Heart left ventricle (tissue), 13 donors: ENCODE results near the gene TUNAR.

ENCODE experiments used
- POLR2A ChIP-seq, 2 donors: fragments of 450-650 bp; IDR thresholded peaks; one replicate each; pipeline ENCODE4 v1.6.1; 2017; ENCODE audit warnings: antibody characterized with exemption in 2 of 2, mild to moderate bottlenecking in 2 of 2, moderate library complexity in 2 of 2
- TF ChIP-seq, protein P1 (sequence below), 12 donors: fragments of 200-600 bp; sonication (generic) in 4 of 12; IDR thresholded peaks; one replicate each; pipeline versions ENCODE4 v1.5.0 to v1.8.0; 2018 to 2022; ENCODE audit warnings: antibody characterized with exemption in 12 of 12, mild to moderate bottlenecking in 5 of 12
- donor health status: ischemic (EF 13 %, LVEDD 7.1; RV severe dilation, severe dysfunction).
- donor health status: DM: no; HTN: yes; CAD: no.
- donor health status: DM: no; HTN: no; CAD: no.
- donor health status: ischemic (EF 25% LVEDD 6.9; RV normal size, moderate dysfunction).
- donor health status: ischemic (EF 25% LVEDD 5.7; RV mildly dilated, moderate dysfunction).
- donor health status: ischemic (EF 35%, LVEDD 5.7; RV mildly dilated, moderate dysfunction).
- donor health status: nonischemic (EF 11% LVEDD 7.7; RV severe dilation, severe dysfunction).
- donor health status: DM: yes; HTN: yes; CAD: no.
- donor health status: PGD.
- donor health status: ischemic (EF 29% LVEDD 5.4; RV normal size, mild dysfunction).
- donor health status: nonischemic (EF 23%, LVEDD 6.1; RV moderate dilation, normal function).

DNA sequence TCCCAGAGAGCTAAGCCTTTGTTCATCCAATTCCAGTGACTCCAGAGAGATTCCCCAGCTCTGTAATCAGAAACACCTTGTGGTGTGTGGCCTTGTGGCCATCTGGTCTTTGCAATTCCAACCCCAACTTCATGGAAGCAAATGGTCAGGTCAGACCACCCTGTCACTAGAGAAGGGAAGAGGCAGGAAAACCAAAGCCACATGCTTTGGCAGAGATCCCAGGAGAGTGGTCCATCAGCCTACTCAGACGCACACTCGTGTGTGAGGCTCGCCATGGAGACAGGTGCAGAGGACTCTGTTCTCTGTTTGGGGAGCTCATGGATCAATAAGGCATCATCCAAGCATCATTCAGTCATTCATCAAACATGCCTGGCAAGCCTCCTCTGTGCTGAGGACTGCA, 46.2 kb upstream of the TUNAR start:
- TF ChIP-seq, protein P1, sequence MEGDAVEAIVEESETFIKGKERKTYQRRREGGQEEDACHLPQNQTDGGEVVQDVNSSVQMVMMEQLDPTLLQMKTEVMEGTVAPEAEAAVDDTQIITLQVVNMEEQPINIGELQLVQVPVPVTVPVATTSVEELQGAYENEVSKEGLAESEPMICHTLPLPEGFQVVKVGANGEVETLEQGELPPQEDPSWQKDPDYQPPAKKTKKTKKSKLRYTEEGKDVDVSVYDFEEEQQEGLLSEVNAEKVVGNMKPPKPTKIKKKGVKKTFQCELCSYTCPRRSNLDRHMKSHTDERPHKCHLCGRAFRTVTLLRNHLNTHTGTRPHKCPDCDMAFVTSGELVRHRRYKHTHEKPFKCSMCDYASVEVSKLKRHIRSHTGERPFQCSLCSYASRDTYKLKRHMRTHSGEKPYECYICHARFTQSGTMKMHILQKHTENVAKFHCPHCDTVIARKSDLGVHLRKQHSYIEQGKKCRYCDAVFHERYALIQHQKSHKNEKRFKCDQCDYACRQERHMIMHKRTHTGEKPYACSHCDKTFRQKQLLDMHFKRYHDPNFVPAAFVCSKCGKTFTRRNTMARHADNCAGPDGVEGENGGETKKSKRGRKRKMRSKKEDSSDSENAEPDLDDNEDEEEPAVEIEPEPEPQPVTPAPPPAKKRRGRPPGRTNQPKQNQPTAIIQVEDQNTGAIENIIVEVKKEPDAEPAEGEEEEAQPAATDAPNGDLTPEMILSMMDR (IDR thresholded peaks at IDR 0.05) = no peak
- TF ChIP-seq POLR2A (IDR thresholded peaks at IDR 0.05) = no peak
